ENCODE results near the gene IQGAP2.
"Not testable (repeated sequence)": the region's sequence is repeated elsewhere in the genome, so short reads cannot be mapped to it uniquely, and the experiment has no call there.

IQGAP2 gene

DNA sequence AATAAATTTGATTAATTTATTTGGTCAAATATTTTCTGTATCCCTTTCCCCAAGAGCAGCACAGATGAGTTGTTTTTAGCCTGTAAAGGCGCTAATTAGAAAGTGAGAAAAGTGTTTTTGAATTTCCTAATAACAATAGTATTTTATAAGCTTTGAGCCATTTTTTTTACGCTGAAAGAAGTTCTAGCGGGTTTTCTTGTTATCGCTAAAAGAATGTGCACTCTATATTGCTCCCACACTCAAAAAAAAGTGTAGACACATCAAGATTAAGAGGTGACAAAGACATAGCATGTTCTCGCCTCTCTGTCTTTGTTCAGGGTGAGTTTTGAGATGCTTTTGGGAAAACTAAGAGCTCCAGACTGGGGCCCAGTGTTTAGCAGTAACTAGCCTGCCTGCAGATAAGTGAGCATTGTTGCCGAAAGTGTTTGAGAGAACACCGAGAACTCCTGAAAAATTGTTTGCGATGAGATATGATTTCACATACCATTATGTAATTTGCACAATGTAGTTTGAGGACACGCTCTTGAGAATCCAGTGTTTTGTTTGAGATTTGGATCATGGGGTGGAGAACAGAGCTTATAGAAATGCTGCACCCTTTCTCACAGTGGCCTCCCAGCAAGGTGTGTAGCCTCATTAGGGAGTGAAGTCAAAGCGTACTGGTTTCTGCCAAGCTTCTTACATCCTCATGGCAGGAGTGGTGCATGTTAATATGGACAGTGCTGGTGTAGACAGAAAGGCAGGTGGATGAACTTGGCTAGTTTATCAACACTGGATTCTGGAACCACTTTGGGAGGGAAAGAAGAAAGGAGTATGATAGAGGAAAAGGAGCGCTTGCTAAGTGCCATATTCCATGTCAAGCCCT is 314.4 kb downstream of the IQGAP2 start:
- FAIRE-seq (no peak), DNase-seq (ENCODE audit: extremely low spot score, insufficient read length, low read depth) (no peak)

DNA sequence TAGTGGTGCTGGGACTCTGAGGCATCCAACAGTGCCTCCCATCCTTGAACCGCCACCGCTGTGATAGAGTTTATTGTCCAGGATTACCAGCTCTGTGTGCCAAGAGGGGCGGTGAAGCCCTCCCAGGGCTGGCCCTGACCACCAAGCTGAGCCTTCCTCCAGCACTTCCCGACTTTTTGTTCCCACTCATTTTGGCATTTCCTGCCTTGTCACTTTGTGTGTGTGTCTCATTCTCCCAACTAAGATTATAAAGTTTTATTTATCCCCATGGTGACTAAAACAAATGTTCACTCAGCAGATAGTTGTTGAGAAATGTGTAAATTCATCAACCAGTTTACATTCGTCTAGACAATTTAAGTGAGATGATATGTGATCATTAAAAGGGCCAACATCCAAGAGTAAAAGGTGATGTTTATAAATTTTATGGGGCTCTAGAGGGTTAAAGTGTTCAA is 315.3 kb downstream of the IQGAP2 start:
- DNase-seq (ENCODE audit: extremely low spot score, insufficient read length, low read depth), result no peak
- FAIRE-seq, result no peak

DNA sequence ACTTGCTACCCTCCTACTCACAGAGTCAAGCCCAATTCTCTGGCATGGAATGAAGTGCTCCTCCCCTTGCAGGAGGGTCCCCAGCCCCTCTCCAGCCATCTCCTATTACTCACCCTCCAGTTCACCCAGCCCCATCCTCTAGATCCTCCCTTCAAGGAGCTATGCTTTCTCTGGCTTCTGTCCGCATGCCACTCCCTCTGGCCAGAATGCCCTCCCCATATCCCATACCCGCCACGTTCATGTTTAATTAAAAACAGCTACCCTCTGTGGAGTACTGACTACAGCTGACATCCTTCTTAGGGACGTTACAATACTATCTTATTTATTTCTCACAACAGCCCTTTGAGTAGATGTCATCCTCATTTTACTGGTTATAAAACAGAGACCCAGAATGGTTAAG is 315.8 kb downstream of the IQGAP2 start:
- DNase-seq (ENCODE audit: extremely low spot score, insufficient read length, low read depth) (no peak), FAIRE-seq (no peak)

DNA sequence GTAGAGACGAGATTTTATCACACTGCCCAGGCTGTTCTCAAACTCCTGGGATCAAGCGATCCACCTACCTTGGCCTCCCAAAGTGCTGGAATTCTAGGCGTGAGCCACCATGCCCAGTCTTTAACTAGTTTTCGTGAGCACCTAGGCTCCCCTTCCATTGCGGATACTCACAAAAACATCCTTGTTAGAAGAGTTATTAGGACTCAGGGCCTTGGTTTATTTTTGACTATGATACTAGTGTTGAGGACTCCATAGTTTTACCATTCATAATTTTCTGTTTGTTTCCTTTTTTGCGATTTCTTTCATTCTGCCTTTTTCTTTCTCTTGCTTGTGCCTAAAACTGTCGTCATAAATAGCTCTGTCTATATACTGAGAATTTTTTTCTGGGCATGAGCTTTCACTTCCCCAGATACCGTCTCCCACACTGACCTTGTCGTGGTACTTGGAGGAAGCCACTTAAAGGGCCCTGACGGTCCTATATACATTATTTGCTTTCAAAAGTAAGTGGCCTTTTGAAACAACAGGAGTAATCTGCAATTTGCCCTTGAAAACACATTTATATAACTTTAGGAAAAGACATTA is 318.0 kb downstream of the IQGAP2 start:
- peak; percentile 74 for FAIRE-seq

DNA sequence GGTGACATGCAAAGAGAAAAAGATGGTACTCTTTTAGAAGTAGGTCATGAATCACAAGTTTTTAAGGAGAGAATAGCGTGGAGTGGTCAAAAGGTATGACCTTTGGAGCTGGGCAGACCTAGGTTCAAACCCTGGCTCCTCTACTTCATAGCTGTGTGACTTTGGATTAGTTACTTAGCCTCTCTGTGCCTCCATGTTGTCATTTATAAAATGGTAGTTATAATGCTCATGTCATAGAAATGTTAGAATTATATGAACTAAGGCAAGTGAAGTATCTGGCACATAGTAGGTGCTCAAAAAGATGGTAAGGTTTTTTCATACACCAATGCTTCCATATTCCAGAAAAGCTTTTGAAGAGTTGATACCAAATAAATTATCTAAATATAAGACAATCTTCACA is 320.2 kb downstream of the IQGAP2 start:
- no peak for DNase-seq (ENCODE audit: extremely low spot score, insufficient read length, low read depth)
- FAIRE-seq, result no peak

More for the DNA sequence above, 318.0 kb downstream of the IQGAP2 start:
- DNase-seq (ENCODE audit: extremely low spot score, insufficient read length, low read depth), result no peak

DNA sequence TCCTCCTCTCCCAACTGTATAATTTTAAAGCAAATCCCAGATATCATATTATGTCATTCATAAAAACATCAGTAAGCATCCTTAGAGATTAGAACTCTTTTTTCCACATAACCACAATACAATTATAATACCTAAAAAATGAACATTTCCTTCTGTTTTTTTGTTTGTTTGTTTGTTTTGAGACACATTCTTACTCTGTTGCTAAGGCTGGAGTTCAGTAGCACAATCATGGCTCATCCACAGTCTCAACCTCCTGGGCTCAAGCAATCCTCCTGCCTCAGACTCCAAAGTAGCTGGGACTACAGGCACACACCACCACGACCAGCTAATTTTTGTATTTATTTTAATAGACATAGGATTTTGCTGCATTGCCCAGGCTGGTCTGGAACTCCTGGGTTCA is 320.8 kb downstream of the IQGAP2 start:
- peak; percentile 15 for FAIRE-seq
- no peak for DNase-seq (ENCODE audit: extremely low spot score, insufficient read length, low read depth)

DNA sequence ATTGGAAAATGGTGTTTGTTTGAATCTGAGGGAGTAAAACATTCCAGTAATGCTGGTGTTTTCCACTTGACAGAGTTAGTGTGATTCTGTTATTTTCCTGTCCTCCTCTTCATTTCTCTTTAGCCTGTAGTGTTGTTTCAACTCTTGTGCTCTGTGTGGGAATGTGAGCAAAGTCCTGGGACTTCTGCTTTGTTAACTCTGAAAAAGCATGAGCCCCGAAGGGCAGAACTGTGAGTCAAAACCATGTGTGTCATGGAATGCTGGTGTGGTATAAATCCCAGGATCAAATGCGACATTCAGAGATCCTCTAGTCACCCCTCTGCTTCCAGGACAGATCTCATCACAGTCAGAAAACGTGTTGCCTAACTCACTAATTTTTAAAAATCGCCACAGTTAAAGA is 321.8 kb downstream of the IQGAP2 start:
- no peak for FAIRE-seq
- DNase-seq (ENCODE audit: extremely low spot score, insufficient read length, low read depth), result no peak

DNA sequence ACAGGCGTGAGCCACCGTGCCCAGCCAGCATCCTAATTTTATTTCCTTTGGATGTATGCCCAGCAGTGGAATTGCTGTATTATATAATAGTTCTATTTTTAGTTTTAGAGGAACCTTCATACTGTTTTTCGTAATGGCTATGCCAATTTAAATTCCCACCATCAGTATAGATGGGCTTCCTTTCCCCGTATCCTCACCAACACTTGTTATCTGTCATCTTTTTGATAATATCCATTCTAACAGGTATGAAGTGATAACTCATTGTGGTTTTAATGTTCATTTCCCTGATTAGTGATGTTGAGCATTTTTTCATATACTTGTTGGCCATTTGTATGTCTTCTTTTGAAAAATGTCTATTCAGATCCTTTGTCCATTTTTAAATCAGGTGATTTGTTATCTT is 325.9 kb downstream of the IQGAP2 start:
- DNase-seq (ENCODE audit: extremely low spot score, insufficient read length, low read depth), result no peak
- FAIRE-seq, result no peak

DNA sequence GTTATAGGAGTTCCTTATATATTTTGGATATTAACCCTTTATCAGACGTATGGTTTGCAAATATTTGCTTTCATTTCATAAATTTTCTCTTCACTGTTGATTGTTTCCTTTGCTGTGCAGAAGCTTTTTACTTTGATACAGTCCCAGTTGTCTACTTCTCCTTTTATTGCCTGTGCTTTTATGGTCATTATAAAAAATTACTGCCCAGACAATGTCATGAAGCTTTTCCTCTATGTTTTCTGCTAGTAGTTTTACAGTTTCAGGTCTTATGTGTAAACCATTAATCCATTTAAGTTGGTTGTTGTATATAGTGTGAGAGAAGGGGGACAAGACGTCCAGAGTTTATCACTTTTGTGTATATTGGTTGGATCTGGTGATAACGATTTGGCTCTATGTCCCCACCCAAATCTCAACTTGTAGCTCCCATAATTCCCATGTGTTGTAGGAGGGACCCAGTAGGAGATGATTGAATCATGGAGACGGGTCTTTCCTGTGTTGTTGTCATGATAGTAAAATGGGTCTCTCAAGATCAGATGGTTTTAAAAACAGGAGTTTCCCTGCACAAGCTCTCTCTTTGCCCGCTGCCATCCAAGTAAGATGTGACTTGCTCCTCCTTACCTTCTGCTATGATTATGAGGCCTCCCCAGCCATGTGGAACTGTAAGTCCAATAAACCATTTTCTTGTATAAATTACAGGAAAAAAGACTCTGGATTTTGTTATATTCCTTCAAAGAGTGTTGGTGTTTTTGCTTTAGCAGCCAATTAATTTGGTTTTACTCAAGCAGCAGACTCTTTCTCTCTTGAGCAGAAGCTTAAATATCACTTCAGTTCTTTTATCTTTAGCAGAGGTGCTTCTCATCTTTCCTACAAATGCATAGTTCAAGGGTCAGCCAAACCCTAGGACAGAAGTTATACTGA is 326.5 kb downstream of the IQGAP2 start:
- no peak for FAIRE-seq
- no peak for DNase-seq (ENCODE audit: extremely low spot score, insufficient read length, low read depth)

DNA sequence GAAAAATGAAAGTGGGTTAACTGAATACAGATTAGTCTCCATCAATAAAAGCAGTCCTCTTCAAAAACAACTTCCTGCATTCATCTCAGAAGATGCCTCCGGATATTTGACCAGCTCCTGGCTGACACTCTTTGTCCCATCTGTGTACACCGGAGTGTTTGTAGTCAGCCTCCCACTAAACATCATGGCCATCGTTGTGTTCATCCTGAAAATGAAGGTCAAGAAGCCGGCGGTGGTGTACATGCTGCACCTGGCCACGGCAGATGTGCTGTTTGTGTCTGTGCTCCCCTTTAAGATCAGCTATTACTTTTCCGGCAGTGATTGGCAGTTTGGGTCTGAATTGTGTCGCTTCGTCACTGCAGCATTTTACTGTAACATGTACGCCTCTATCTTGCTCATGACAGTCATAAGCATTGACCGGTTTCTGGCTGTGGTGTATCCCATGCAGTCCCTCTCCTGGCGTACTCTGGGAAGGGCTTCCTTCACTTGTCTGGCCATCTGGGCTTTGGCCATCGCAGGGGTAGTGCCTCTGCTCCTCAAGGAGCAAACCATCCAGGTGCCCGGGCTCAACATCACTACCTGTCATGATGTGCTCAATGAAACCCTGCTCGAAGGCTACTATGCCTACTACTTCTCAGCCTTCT is 329.4 kb downstream of the IQGAP2 start:
- no peak for DNase-seq (ENCODE audit: extremely low spot score, insufficient read length, low read depth)
- no peak for FAIRE-seq

DNA sequence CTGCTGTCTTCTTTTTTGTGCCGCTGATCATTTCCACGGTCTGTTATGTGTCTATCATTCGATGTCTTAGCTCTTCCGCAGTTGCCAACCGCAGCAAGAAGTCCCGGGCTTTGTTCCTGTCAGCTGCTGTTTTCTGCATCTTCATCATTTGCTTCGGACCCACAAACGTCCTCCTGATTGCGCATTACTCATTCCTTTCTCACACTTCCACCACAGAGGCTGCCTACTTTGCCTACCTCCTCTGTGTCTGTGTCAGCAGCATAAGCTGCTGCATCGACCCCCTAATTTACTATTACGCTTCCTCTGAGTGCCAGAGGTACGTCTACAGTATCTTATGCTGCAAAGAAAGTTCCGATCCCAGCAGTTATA is 329.9 kb downstream of the IQGAP2 start:
- FAIRE-seq (peak; percentile 89), DNase-seq (ENCODE audit: extremely low spot score, insufficient read length, low read depth) (peak; percentile 40)

DNA sequence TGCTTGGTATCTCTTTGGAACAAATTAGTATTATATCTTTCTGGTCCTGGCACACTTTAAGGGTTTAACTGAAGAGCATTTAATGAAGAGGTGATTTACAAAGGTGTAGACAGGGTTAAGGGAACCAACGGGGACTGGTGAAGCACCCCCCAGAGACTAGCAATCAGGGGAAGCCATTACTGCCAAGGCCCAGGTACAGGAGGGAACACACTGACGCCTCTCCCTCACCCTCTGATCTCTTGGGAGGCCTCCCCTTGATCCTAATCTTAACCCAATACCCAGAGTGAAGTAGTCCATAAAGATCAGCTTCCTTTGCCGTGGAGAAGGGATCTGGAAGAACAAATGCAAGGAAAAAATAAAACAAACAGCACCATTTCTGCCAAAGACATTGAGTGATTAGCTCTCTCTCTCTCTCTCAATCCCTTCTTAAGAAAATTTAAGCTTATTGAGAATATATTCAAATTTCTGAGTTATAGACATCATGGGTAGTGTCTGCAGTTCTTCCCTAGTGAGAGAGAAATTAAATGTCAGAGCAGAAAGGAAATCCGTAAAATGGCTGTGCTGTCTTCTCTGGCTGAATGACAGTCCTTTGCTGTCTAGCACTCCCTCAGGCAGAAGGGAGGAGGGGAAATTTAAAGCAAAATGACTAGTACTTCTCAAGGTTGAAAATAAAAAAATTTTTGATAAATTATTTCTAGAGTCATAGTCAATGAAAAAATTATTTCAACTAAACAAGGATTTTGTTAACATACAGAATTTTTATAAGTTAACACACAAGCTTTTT is 332.9 kb downstream of the IQGAP2 start:
- DNase-seq (ENCODE audit: extremely low spot score, insufficient read length, low read depth) (no peak), FAIRE-seq (no peak)

DNA sequence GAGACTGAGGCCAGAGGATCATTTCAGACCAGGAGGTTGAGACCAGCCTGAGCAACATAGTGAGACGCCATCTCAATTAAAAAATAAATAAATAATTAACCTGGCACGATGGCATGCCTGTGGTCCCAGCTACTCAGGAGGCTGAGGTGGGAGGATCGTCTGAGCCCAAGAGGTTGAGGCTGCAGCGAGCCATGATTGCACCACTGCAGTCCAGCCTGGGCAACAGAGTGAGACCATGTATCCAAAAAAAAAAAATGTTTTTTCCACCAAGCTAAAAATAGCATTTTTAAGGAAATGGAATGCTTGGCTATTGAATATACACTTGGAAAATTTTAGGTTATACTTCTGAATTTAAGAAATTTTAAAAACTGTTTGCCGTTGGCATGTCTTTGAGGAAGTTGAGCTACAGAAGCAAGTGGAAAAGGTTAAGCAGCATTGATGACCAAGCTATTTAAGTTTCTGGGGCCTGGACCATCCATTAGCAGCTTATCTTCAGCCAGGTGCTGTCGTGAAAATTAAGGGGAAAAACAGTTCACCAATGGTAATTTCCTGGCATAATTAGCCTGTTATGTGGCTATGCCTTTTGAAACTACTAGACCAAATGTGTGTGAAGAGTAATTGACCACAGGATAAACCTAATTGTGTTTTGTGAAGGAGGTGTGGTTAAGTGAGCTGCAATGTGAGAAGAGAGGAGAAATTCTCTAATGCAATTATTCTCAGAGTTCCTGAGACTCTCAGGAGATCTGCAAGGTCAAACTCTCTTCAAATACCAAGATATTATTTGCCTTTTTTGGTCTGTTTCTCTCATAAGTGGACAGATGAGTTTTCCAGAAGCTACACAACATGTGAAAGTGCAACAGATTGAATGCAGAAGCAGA is 333.8 kb downstream of the IQGAP2 start:
- no peak for DNase-seq (ENCODE audit: extremely low spot score, insufficient read length, low read depth)
- FAIRE-seq, result peak; percentile 92

DNA sequence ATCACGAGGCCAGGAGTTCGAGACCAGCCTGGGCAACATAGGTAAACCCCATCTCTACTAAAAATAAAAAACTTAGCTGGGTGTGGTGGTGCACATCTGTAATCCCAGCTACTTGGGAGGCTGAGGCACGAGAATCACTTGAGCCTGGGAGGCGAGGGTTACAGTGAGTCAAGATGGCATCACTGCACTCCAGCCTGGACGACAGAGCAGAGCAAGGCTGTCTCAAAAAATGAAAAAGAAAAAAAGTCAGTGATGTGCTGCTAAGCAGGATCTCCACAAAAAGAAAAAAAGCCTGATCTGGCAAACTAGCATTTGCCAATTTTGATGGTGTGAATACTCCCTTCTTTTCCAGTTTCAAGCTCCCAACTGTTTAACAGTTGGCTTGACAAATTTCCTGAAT is 334.8 kb downstream of the IQGAP2 start:
- DNase-seq (ENCODE audit: extremely low spot score, insufficient read length, low read depth) (no peak), FAIRE-seq (no peak)

DNA sequence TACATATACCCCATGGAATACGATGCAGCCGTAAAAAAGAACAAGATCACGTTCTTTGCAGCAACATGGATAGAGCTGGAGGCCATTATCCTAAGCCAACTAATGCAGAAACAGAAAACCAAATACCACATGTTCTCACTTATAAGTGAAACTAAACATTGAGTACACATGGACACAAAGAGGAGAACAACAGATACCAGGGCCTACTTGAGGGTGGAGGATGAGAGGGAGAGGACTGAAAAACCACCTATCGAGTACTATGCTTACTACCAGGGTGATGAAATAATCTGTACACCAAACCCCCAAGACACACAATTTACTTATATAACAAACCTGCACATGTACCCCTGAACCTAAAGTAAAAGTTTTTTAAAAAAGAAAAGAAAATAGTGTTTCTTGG is 338.4 kb downstream of the IQGAP2 start:
- not testable (repeated sequence) for FAIRE-seq; DNase-seq (ENCODE audit: extremely low spot score, insufficient read length, low read depth)

DNA sequence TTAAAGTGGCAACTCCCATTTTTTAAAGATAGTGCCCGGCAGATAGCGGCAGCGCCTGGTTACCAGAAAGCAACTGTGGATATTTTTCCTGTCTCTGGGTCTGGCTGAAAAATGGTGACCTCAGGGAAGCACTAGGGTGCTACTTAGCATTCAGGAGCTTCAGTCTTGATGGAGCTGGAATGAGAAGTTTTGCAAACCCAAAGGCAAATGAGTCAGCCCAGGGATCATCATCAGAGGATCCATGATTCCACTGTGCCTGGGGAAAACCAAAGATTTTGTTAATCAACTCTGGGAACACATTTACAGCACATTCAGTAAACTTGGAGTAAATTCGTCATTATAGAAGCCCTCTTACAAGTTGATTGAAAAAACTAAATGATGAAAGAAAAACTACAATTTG is 339.5 kb downstream of the IQGAP2 start:
- no peak for FAIRE-seq
- DNase-seq (ENCODE audit: extremely low spot score, insufficient read length, low read depth), result no peak

DNA sequence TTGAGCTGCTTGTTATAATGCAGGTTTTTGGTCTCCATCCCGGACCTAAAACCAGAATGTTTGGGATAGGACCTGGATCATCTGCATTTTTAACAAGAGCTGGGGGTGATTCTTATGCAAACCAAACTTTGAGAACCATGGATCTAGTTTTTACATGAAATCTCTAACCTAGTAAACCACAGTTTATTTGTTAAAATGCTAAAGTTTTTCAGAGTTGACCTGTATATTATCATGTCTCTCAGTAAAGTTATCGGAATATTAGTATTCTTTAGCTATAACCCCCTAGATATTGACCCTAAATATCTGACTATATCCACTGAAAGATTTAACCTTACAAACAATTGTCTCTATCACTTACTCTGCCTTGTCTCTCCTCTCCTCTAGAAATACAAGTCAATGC is 341.5 kb downstream of the IQGAP2 start:
- FAIRE-seq, result no peak
- no peak for DNase-seq (ENCODE audit: extremely low spot score, insufficient read length, low read depth)

DNA sequence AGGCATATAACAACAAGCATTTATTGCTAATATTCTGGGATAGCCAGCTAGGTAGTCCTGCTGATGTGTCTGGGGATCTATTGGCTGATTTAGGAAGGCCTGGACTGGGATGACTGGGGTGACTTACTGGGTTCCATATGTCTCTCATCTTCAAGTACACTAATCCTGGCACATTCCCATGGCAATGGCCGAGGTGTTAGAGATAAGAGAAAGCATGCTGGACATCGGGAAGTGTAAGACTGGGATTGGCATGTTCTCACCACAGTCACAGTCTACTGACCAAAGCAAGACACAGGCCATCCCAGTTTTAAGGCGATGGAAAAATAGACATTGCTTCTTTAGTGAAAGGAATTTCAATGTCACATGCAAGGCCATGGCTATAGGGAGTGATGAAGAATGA is 342.6 kb downstream of the IQGAP2 start:
- no peak for FAIRE-seq

DNA sequence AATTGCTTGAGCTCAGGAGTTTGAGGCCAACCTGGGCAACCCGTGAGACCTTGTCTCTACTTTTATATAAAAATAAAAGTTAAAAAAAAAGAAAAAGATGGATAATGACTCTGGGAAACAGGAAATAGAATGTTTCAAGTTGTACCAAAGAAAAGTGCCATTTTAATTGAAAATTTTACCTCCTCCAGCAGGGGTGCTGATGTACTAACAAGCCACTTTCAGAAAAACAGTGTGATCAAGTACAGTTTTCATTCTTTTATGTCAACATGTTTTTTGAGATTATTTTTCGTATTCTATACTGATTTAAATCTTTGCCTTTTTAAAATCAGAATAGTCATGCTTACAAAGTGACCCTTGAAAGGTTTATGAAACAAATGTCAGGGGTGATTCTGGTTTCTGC is 343.6 kb downstream of the IQGAP2 start:
- FAIRE-seq (no peak), DNase-seq (ENCODE audit: extremely low spot score, insufficient read length, low read depth) (no peak)

More for the DNA sequence above, 342.6 kb downstream of the IQGAP2 start:
- DNase-seq (ENCODE audit: extremely low spot score, insufficient read length, low read depth), result no peak

Data from GM18507 (cell line).